Left hindlimb (tissue), 1 donor: ENCODE data around the gene DHH.

ENCODE experiments used
- DNase-seq: peaks from one replicate; pipeline ENCODE4 v3.0.0-alpha.2; 2018

The DHH gene

DNA sequence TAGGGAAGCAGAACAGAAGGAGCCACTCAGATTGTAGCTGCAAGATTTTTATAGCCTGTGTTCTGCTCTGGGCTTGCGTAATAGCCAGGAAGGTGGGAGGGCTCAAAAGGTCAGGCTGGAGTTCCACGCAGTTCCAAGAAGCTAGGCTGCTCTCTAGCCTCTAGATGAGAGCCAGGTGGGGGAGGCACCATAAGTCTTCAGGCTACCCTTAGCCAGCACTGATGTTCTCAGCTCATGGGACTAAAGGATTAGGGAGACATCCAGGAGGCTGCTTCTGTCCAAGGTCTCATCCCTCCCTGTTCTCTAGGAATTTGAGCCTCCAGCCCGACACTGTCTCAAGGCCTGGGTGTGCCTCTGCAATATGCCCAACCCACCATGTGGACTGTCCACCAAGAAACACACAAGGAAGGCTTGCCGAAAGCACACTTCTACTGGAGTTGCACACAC lies 14.4 kb upstream of the DHH start:
- DNase-seq, result no peak

- peak; percentile 55 for DNase-seq
These were observed 11.0 kb upstream of the DHH start for GRCh38 chr12:49105504-49106084.

DNA sequence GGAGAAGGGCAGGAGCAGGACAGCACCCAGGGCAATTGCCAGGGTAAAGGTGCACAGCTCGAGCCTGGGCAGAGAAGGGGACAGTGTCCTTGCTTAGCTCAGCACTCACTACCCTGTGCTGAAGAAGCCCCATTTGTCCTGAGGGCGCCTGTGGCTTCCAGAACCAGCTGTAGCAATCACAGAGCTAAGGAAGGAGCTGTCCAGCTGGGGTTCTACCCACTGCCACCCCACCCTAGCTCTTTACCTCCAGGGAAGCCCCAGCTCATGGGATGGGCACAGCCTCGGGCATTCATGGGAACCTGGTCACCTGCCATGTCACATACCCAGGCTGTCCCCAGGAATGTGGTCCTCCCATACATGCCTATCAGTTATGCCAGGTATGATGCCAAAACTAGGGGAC lies 10.2 kb upstream of the DHH start:
- DNase-seq, result no peak

DNA sequence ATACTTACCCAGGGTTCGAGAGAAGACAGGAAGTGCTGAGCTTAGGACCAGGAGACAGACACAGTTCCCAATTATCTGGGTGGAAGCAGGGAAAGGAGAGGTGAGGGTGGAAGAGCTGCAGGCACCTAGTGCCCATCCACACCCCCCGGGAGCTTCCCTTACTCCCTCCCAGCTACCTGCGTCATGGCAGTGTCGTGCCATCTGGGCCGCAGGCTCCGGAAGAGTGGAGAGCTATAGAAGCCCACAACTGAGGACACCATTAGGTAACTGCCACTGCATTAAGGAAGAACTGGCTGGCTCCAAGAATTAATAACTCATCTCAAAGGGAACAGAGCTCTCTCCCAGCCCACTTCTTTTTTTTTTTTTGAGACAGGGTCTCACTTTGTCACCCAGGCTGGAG lies 5.8 kb upstream of the DHH start:
- no peak for DNase-seq

DNA sequence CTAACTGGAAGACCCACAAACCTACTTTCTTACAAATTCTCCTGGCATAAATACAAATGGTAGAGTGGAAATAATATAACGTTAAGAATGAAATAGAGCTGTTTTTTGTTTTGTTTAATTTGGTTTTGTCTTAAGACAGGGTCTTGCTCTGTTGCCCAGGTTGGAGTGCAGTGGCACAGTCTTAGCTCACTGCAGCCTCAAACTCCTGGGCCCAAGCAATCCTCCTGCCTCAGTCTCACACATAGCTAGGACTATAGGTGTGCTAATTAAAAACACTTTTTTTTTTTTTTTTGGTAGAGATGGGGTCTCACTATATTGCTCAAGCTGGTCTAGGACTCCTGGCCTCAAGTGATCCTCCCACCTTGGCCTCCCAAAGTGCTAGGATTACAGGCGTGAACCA lies 4.1 kb upstream of the DHH start:
- DNase-seq, result no peak

DNA sequence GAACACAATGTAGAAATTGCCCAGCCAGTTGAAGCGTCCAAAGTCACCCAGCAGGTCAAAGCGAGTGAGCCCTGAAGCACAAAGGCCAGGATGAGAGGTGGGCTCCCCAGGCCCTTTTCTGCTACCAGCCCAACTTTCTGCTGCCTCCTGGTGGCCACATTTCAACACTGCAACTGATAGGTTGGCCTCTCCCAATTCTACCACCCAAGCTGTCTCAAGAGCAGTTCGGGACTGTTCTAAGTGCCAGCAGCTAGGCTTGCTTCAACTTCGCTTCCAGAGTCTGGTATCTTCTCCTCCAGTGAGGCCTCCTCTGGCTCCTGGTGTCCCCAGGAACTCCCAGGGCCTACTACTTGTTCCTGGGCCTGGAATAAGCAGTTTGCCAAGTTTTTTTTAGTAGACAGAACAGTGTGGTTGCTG lies 3.4 kb upstream of the DHH start:
- peak; percentile 40 for DNase-seq

DNA sequence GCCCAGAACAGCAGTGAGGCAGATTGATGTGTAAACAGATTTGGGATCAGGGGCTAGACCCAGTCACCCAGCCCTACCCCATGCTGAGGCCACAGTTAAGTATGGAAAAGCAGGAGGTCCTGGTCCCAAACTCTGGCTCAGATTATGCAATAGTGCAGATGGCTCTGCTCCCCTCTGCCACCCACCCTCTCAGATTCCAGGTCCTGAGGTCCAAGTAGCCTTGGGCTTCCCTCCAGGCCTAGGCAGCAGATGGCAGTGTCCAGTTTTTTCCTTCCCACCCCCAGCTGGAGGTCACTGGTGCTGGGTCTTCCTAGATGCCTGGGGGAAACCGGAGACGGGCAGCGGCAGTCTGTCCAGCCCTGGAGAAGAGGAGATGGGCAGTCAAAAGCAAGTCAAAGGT lies 2.8 kb upstream of the DHH start:
- no peak for DNase-seq

DNA sequence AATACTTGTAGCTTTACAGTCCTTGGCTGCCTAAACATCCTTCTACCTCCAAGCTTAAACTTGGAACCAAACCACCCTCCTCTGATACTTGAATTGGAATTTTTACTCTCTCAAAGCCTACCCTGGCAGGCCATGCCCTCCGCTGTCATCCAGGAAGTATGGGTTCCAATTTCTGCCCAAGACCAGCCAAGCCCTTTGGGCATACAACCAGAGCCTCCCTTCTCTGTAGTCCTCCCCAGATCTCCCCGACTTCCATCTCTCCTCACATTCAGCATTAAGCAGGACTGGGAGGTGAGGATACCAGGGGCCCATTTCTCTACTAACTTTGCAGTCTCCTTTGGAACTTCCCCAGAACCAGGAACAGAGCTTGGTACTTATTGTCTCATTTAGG lies 369 bp upstream of the DHH start:
- no peak for DNase-seq

DNA sequence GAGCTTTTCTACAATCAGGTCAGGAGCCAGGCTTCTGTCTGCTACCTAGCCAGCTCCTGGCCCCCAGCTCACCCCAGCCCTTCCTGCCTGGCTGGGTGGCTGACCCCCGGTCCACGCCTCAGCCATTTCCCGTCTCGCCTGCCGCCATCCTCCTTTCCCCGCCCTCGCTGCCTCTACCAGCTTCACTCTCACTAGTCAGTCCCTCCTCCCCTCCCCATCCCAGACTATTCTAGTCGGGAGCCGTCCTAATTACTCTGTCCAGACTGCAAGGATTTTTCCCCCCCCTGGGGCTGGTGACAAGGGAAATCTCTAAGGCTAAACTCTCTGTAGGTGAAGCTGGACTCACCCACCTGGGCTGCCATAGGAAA lies 825 bp downstream of the DHH start:
- DNase-seq, result peak; percentile 41

DNA sequence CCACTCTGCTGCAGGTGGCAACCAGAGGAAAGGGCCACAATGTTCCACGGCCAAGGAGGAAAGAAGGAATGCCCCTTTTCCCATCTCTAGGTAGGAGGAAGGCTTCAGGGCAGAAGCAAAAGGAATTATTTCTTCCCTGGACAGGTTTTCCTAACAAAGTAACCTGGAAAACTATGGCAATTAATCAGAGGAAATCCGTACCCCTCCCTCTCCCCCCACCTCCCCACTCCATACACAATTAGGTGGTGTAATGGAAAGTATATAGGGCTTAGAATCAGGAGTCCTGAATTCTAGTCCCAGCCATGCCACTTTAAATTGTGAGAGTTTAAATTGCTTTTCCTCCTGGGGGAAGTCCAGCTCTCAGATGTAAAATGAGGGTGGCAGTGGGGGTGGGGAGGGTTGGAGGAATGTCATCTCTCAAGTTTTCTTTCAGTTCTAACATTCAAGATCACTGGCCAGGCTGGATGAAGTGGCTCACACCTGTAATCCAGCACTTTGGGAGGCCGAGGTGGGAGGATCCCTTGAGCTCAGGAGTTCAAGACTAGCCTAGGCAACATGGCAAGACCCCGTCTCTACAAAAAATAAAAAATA lies 1.7 kb downstream of the DHH start:
- DNase-seq, result no peak

DNA sequence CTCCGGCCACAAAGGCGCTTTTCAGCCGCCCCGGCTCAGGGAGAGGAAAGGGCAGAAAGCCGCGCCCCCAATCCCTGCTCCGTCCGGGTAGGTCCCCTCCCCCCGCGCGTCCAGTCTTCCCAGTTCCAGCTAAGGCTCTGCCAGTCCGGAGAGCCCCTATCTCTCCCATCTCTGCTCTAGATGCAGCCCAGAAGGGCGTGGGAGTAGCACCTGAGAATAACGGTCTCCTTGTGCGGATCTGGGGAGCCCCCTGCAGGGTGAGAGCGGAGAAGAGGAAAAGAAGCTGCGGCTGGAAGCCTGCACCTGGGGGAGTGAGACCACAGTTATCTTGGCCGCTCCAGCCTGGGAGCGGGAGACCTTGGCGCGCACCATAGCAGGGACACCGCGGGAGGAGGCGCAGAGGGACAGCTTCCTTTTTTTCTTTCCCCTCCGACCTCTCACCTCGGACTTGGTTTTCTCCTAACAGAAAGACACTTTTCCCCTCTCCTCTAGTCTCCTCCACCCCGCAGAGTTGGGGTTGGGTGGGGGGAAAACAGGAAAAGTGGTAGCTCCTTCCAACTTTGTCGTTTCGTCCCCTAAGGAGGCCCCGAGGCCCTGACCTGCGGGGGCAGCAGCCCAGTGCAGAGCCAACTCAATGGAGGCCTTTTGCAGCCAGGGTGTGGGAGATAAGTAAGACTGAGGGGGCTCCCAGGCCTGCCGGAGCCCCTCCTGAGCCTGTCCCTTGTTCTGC lies 2.4 kb downstream of the DHH start:
- peak; percentile 65 for DNase-seq

DNA sequence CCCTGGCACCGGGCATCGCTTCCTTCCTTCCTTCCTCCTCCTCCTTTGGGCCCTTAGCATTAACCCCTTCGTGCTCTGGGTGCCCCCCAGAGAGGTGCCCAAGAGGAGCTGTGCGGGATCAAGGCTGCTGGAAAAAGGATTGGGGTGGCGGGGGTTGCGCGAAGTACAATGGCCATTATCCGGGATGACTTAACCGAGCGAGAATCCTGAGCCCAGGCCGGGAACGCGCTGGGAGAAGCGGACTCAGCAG lies 2.8 kb downstream of the DHH start:
- DNase-seq, result no peak

DNA sequence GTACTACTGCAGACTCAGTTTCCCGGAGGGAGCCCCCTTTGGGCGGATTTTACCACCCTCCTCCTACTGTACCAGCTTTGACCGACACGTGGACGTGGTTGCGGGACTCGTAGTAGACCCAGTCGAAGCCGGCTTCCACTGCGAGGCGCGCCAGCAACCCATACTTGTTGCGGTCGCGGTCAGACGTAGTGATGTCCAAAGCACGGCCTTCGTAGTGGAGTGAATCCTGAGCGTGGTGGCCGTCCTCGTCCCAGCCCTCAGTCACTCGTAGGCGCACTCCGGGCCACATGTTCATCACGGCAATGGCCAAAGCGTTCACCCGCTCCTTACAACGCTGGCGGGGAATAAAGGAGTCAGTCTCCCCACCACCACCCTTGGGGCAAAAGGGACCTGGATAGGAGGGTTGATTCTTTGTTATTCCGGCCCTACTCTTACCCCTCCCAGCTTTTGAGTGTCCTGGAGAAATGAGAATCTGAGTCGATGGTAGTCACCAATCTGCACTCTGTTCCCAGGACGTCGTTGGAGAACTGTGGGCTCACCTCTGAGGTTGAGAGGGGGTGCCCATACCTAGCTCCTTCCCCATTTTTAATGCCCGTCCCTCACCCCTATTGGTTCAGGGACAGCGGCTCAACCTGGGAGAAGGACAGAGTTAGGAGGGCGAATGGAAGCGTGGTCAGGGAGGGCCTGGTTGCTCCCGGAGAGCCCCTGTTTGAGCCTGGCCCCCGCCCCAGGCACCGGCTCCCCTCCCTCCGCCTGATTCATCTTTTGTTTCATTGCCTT lies 3.4 kb downstream of the DHH start:
- DNase-seq, result peak; percentile 35

DNA sequence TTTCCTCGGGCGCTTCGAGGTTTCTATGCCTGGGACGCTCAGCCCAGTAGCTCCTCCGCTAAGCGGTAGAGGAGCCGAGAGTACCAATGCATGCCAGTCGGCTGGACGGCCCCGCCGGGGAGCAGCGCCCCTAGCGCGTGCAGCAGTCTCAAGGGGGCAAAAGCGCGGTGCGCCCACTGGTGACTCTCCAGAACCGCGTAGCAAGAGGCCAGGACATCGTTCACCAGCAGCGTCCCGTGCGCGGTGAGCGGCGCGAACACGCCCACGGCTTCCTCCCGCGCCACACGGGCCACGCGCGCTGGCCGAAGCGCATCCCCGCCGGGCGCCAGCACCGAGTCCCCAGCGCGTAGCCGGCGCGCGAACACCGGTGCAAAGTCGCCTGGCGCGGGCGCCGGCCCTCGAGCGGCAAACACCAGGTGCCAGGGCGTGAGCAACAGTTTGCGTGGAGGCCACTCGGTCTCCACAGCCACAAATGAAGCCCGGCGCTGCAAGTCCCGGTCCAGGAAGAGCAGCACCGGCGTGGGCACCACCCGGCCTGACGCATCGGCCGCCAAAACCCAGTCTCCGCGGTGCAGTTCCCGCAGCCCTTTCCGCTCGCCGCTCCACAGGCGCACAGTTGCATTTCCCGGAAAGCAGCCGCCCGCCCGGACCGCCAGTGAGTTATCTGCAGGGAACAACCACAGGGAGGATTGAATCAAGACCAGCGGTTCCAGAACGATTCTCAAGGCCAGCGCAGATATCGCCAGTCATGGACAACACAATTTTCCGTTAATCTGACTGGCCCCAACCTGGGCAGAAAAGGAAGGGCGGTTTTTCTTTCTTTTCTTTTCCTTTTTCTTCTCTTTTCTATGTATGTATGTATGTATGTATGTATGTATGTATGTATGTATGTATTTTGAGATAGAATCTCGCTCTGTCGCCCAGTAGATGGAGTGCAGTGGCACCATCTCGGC lies 4.5 kb downstream of the DHH start:
- DNase-seq, result peak; percentile 80

GRCh38 chr12:49088932-49089330 lies 5.7 kb downstream of the DHH start:
- DNase-seq, result no peak

DNA sequence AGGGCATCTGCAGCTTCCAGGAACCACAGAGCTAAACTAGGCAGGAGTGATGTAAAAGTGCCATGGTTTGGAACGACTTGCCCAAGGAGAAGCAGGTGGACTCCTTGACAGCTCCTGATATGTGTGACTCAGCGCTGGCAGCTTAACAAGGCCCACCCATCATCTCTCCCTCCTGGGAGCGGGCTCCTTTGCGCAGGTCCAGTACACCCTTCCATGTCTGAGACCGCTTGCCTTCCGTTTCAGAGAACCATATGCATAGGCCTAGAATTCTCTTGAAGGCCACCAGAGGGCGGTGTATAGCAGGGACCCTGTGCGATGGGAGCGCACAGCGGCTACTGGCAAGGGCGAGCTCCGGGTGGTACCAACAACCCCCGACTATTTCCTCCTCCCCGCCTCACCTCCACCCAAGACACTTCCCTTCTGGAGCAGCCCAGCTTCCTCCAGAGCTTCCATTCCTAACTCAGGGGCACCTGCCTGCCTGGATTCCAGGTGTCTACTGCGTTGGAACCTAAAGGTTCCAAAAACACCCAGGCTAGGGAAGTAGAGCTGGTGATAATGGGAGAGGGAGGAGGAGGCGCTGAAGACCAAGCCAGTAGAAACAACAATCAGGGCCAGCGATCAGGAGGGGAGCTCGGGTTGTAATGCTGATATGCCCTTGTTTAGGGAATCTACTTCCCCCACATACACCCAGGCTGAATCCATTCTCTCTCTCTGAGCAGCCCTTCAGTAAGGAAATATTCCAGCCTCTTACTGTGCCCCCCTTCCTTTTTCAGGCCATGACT lies 6.3 kb downstream of the DHH start:
- DNase-seq, result peak; percentile 72

DNA sequence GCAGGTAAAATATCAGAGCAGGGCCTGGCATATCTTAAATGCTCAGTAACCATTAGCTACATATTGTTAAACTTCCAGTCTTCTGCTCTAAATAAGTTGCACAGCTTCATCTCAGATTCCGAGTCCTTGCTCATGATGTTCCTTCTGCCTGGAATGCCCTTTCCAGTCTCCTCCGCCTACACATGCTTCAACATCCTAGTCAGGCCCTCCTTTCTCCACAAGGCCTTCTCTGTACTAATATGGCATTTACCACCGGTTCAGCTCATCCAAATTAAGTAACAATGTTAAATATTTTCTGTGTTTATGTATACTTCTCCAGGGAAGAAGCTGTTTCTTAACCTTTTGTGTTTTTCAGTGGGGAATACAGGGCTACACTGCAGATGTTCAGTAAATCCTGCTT lies 8.5 kb downstream of the DHH start:
- no peak for DNase-seq

GRCh38 chr12:49084438-49084837 lies 10.2 kb downstream of the DHH start:
- DNase-seq, result no peak

GRCh38 chr12:49079793-49080192 lies 14.8 kb downstream of the DHH start:
- peak; percentile 65 for DNase-seq

GRCh38 chr12:49070971-49071370 lies 23.6 kb downstream of the DHH start:
- DNase-seq, result no peak

DNA sequence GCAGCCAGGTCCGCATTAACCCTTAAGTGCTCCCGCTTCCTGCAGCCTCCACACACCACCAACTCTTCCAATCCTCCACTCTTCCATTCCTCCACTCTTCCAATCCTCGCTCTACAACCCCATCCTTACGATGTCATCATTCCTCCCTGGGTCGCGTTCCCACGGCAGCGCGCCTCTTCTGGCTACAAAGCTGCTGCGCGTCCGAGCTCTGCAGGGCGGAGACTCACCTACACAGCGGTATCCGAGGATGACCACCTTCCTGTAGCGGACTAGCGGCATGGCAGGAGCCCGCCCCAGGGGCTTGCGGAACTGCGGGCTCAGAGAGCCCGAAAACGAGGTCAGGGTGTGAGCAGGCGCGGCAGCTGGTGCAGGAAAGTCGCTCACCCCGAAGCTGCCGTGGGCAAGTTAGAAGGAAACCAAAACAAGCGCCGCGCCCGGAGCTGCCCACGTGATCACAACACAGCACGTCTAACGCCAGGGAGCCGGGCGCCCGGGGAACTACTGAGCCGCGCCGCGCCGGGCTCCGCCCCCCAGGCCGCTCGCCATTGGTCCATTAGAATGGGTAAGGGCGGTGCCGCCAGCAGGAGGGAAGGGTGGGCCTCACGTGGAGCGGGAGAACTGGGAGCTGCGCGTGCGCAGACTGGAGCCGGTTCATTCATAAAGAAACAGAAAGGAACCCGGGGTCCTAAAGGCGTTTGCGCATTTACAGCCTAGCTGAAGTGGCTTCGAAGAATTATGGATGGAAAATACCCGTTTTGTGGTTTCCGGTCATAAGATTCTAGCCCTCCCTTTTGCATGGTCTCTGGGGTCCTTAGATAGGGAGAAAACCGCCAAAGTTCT lies 24.9 kb downstream of the DHH start, which contains the start of gene RHEBL1:
Gene RHEBL1, minus strand, starts transcription at position 473 of the 840 bp plus-strand sequence. Its CDS starts 194 bp downstream, at position 279.
- peak; percentile 97 for DNase-seq
